A673 (cell line): ENCODE data around the gene AFF2. TPM values are rescaled to one million over a fixed set of nuclear protein-coding genes. Genes with fewer than 3 reads are reported as not detected.

Experiments used
- BruUV-seq: library from RNA; stranded (reverse); fragments of 400-500 nt; replicated peaks from 2 replicates; lab custom pipeline; 2021; lab: Mats Ljungman, UMichigan
- CTCF ChIA-PET: fragments of 300-600 bp; sonication (Branson Sonifier 250); formaldehyde crosslinking; loops from one replicate; lab custom pipeline; 2022; ENCODE audit warnings: antibody characterized with exemption; lab: Charles Lee
- POLR2A ChIA-PET: fragments of 300-600 bp; sonication (Branson Sonifier 250); formaldehyde crosslinking; loops from one replicate; lab custom pipeline; 2022; ENCODE audit warnings: antibody characterized with exemption; ENCODE audit not compliant: low non-redundant PET; lab: Charles Lee
- DNase-seq: peaks from one replicate; pipeline ENCODE4 v3.0.0-alpha.2; 2015; ENCODE audit warnings: low spot score
- H3K27ac ChIP-seq: fragments of 200-600 bp; sonication (generic); 2 replicates; pipeline ENCODE4 v1.5.1; 2016; ENCODE audit warnings: mixed run types, low read depth, mild to moderate bottlenecking, mixed read lengths, antibody characterized with exemption, low read length; ENCODE audit not compliant: poor library complexity, severe bottlenecking
- H3K27me3 ChIP-seq: fragments of 200-600 bp; sonication (generic); replicated peaks from 2 replicates; pipeline ENCODE4 v1.6.1; 2017; ENCODE audit warnings: mixed run types, low read depth, mild to moderate bottlenecking, mixed read lengths, antibody characterized with exemption, low read length; ENCODE audit not compliant: insufficient read depth, poor library complexity
- H3K36me3 ChIP-seq: fragments of 200-600 bp; sonication (generic); 2 replicates; pipeline ENCODE4 v1.6.1; 2016; ENCODE audit warnings: mixed run types, mild to moderate bottlenecking, mixed read lengths, antibody characterized with exemption, low read length; ENCODE audit not compliant: insufficient read depth, poor library complexity, severe bottlenecking
- H3K4me1 ChIP-seq: fragments of 200-600 bp; sonication (generic); 2 replicates; pipeline ENCODE4 v1.6.1; 2017; ENCODE audit warnings: mixed run types, mild to moderate bottlenecking, mixed read lengths, antibody characterized with exemption, low read length; ENCODE audit not compliant: insufficient read depth, poor library complexity, severe bottlenecking
- H3K4me3 ChIP-seq: fragments of 200-600 bp; sonication (generic); 2 replicates; pipeline ENCODE4 v1.5.1; 2016; ENCODE audit warnings: low read depth, mixed run types, mild to moderate bottlenecking, mixed read lengths, low read length; ENCODE audit not compliant: poor library complexity, severe bottlenecking
- H3K9me3 ChIP-seq: fragments of 200-600 bp; sonication (generic); 2 replicates; pipeline ENCODE4 v1.6.1; 2016; ENCODE audit warnings: mixed run types, low read depth, mild to moderate bottlenecking, mixed read lengths, antibody characterized with exemption, low read length; ENCODE audit not compliant: poor library complexity, severe bottlenecking
- EZH2 ChIP-seq: fragments of 200-600 bp; sonication (generic); IDR thresholded peaks from 2 replicates; pipeline ENCODE4 v1.6.1; 2017; ENCODE audit warnings: borderline replicate concordance, low read depth, mild to moderate bottlenecking, mixed read lengths, antibody characterized with exemption, low read length; ENCODE audit not compliant: poor library complexity, severe bottlenecking
- intact Hi-C: fragments of 100-400 bp; cut with micrococcal nuclease; formaldehyde crosslinking; loops from one replicate; pipeline ENCODE4 v1.10.0; 2022; ENCODE audit not compliant: unreplicated experiment
- total RNA-seq: library from RNA; stranded (reverse); gene quantifications from 2 replicates; pipeline ENCODE4 v1.2.3, GENCODE V29; 2021
- TF ChIP-seq, protein P1 (sequence below): fragments of 300-800, 200-600 bp; sonication (generic); conservative IDR thresholded peaks from 2 replicates; pipeline ENCODE4 v1.5.1; 2017; ENCODE audit warnings: low read depth, mild to moderate bottlenecking, antibody characterized with exemption, low read length, moderate library complexity, mixed read lengths

The AFF2 gene
- total RNA-seq, 1 experiment from 2014 or later: not detected

DNA sequence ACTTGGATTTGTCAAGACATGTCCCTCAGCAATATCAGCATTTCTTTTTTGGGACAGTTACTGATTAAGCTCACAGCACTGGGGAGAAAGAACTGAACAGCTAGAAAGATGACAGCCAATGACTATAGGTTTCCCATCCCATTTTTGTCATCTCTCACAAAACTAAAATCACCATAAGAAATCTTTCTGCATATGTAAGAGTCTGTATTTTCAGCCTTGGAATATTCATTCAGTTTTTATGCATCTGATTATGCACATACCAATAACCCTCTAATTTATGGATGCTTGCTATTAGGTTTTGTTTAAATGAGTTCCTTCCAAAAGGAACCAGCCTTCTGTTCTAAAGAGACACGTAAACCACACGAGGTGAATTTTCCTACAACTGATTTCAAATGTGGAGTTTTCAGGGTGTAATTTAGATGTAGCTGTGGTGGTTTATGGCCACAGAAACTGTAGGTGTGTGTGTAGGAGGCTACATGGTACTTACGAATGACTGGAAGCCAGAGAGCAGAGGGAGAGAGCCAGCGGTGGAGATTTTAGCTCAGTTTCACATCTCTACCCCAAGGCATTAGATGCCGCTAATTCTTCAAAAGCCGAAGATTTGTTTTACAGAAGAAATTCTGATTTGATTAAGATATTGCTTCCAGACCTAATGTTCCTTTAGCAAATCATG is 55.3 kb downstream of the AFF2 start:
- intact Hi-C loops: no loop called here
- CTCF ChIA-PET: no interaction called here
- no peaks in the 10 kb centered on the region for H3K36me3 ChIP-seq

DNA sequence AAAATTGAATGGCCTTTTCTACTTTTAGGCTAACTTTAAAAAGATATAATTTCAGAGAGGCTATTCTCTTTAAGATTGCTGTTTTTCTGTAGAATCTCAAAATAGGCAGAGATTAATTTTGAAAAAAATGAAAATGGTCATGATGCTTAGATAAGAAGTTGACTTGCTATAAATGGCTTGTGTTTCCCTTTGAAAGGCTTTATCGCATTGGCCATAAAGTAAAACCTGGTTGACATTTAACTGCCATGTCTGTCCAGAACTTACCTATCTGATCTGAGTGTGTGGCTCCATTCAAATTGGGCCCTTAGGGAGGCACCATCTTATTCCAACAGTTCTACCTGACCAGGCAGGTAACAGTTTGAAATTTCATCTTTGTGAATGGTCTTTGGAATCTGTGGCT is 56.1 kb downstream of the AFF2 start:
- no peaks in the 10 kb centered on the region for H3K9me3 ChIP-seq
- intact Hi-C loops: no loop called here
- TF ChIP-seq, protein P1, sequence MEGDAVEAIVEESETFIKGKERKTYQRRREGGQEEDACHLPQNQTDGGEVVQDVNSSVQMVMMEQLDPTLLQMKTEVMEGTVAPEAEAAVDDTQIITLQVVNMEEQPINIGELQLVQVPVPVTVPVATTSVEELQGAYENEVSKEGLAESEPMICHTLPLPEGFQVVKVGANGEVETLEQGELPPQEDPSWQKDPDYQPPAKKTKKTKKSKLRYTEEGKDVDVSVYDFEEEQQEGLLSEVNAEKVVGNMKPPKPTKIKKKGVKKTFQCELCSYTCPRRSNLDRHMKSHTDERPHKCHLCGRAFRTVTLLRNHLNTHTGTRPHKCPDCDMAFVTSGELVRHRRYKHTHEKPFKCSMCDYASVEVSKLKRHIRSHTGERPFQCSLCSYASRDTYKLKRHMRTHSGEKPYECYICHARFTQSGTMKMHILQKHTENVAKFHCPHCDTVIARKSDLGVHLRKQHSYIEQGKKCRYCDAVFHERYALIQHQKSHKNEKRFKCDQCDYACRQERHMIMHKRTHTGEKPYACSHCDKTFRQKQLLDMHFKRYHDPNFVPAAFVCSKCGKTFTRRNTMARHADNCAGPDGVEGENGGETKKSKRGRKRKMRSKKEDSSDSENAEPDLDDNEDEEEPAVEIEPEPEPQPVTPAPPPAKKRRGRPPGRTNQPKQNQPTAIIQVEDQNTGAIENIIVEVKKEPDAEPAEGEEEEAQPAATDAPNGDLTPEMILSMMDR: no peak
- TF ChIP-seq EZH2: no peak
- no peaks in the 10 kb centered on the region for H3K27me3 ChIP-seq
- ChIA-PET POLR2A (no interaction called here), CTCF (no interaction called here)
- no peaks in the 10 kb centered on the region for H3K4me1 ChIP-seq
- H3K27ac ChIP-seq: no peak overlapping the region
- BruUV-seq: no TSS peak
- H3K36me3 ChIP-seq: no peaks in the 10 kb centered on the region
- H3K4me3 ChIP-seq: no peak overlapping the region
- DNase-seq: no peak

More for the DNA sequence above, 55.3 kb downstream of the AFF2 start:
- no peak for TF ChIP-seq EZH2
- TF ChIP-seq, protein P1: no peak
- Histone ChIP-seq H3K4me3 (no peak overlapping the region), H3K27ac (no peak overlapping the region), H3K4me1 (no peaks in the 10 kb centered on the region), H3K9me3 (no peaks in the 10 kb centered on the region), H3K27me3 (no peaks in the 10 kb centered on the region)
- no peak for DNase-seq
- BruUV-seq: no TSS peak
- POLR2A ChIA-PET: no interaction called here

DNA sequence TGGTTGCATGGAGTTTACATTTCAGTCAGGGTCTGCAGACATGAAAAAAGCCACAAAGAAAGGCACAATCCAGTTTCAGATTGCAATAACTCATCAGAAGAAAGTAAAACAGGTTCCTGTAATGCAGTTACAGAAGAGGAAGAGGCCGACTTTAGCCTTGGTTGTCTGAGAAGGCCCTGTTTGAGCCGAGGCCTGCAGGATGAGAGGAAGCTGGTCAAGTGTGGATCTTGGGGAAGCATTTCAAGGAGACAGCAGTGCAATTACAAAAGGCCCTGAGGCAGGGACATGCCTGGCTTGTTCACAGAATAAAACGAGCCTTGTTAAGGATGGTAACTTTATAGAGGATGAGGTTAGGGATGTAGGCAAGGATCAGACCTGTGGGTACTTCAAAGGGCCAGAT is 62.4 kb downstream of the AFF2 start:
- Histone ChIP-seq H3K27me3 (no peaks in the 10 kb centered on the region), H3K4me3 (no peak overlapping the region), H3K9me3 (no peaks in the 10 kb centered on the region), H3K36me3 (no peaks in the 10 kb centered on the region), H3K4me1 (no peaks in the 10 kb centered on the region), H3K27ac (no peak overlapping the region)
- ChIA-PET POLR2A (no interaction called here), CTCF (no interaction called here)
- TF ChIP-seq EZH2: no peak
- TF ChIP-seq, protein P1: no peak
- intact Hi-C loops: no loop called here
- no TSS peak for BruUV-seq
- no peak for DNase-seq
